ENCODE results near the gene SGO2.

The SGO2 gene

GRCh38 chr2:200624658-200625057 is 98.7 kb downstream of the SGO2 start:
- TF ChIP-seq CTCF (IDR thresholded peaks at IDR 0.05), result no peak

- no peak for TF ChIP-seq CTCF (IDR thresholded peaks at IDR 0.05)
These were observed 99.3 kb downstream of the SGO2 start for GRCh38 chr2:200625282-200625681.

- TF ChIP-seq CTCF (IDR thresholded peaks at IDR 0.05), result no peak
These were observed 100.0 kb downstream of the SGO2 start for GRCh38 chr2:200625958-200626363.

GRCh38 chr2:200627110-200627770 is 101.2 kb downstream of the SGO2 start:
- no peak for TF ChIP-seq CTCF (IDR thresholded peaks at IDR 0.05)

- no peak for TF ChIP-seq CTCF (IDR thresholded peaks at IDR 0.05)
These were observed 105.3 kb downstream of the SGO2 start for GRCh38 chr2:200631287-200631686.

Measured in LNCAP (cell line).